ENCODE results near the gene CXCR5. TPM values are rescaled to one million over a fixed set of nuclear protein-coding genes. Genes with fewer than 3 reads are reported as not detected.
A peak's percentile ranks its signal among the peaks of the same experiment; 100 is the strongest.

The CXCR5 gene
- total RNA-seq, 2 donors from 2014 or later = 8.0 to 20.2 TPM

DNA sequence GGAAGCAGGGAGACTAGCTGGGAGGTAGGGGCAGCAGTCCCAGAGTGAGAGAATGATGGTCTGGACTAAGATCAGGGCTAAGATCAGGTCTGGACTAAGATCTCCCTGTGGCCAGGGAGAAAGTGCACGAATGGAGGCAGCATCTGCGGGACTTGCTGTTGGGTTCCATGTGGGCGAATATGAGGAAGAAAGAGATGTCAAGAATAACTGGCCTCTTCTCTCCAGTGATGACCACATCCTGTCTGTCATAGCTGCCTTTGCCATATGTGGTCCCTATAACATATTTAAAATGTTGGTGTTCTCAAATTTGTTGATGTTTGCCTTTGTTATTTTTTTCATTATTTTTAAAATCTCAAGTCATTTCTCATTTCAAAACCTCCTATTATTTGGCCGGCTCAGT, 27.4 kb upstream of the CXCR5 start:
- ATAC-seq (replicated peaks) = no peak

DNA sequence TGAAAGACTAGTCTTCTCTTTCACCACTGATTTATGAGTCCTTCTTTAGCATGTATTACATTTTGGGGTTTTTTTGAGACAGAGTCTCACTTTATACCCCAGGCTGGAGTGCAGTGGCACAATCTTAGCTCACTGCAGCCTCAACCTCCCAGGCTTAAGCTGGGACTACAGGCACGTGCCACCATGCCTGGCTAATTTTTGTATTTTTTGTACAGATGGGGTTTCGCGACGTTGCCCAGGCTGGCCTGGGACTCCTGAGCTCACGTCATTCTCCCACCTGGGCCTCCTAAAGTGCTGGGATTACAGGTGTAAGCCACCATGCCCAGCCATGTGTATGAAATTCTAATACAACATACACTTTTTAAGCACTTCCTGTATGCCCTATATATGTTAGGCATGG, 26.3 kb upstream of the CXCR5 start:
- no peak for ATAC-seq (replicated peaks)

More for the DNA sequence above, 27.4 kb upstream of the CXCR5 start:
- Mint-ChIP-seq H3K36me3 (ENCODE audit: low read depth) (no peaks in the 10 kb centered on the region), H3K27me3 (no peaks in the 10 kb centered on the region), H3K4me1 (no peaks in the 10 kb centered on the region), H3K27ac (peak overlapping the region; percentile 43), H3K4me3 (no peak overlapping the region), H3K9me3 (no peaks in the 10 kb centered on the region)

DNA sequence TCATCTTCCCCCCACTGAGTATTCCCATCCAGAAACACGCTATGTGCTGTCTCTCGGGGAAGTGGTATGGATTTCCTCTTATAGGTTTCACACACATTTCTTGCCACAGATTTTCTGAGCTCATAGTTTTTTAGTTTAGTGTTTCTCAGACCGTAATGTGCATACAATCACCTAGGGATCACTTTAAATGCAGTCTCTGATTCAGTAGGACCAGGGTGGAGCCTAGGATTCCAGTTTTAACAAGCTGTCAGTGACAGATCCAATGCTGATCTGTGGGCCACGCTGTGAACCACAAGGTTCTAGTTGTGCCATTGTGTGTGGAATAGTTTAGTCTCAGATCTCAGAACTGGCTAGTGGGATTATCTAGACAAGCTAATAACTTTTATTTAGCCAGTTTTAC, 23.7 kb upstream of the CXCR5 start:
- H3K4me1 Mint-ChIP-seq = no peaks in the 10 kb centered on the region
- H3K4me3 Mint-ChIP-seq = no peak overlapping the region
- H3K9me3 Mint-ChIP-seq = no peaks in the 10 kb centered on the region
- ATAC-seq (replicated peaks) = no peak
- H3K27me3 Mint-ChIP-seq = no peaks in the 10 kb centered on the region
- H3K27ac Mint-ChIP-seq = no peak overlapping the region
- no peaks in the 10 kb centered on the region for H3K36me3 Mint-ChIP-seq (ENCODE audit: low read depth)

More for the DNA sequence above, 26.3 kb upstream of the CXCR5 start:
- no peaks in the 10 kb centered on the region for H3K27me3 Mint-ChIP-seq
- H3K4me3 Mint-ChIP-seq = no peak overlapping the region
- no peaks in the 10 kb centered on the region for H3K9me3 Mint-ChIP-seq
- H3K27ac Mint-ChIP-seq = no peak overlapping the region
- no peaks in the 10 kb centered on the region for H3K4me1 Mint-ChIP-seq
- H3K36me3 Mint-ChIP-seq (ENCODE audit: low read depth) = no peaks in the 10 kb centered on the region

DNA sequence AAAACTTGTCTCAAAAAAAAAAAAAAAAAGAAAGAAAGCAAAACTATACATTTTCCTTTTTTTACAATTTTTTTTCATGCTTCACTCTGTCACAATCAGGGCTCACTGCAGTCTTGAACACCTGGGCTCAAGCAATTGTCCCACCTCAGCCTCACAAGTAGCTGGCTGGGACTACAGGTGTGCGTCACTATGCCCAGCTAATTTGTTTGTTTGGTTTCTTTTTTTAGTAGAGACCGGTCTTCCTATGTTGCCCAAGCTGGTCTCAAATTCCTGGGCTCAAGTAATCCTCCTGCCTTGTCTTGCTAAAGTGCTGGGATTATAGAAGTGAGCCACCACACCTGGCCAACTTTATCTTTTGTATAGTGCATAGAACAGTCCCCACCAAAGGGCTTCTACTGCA, 15.0 kb upstream of the CXCR5 start:
- Mint-ChIP-seq H3K4me1 (peaks cover 20% of the 10 kb centered on the region), H3K27ac (no peak overlapping the region)

DNA sequence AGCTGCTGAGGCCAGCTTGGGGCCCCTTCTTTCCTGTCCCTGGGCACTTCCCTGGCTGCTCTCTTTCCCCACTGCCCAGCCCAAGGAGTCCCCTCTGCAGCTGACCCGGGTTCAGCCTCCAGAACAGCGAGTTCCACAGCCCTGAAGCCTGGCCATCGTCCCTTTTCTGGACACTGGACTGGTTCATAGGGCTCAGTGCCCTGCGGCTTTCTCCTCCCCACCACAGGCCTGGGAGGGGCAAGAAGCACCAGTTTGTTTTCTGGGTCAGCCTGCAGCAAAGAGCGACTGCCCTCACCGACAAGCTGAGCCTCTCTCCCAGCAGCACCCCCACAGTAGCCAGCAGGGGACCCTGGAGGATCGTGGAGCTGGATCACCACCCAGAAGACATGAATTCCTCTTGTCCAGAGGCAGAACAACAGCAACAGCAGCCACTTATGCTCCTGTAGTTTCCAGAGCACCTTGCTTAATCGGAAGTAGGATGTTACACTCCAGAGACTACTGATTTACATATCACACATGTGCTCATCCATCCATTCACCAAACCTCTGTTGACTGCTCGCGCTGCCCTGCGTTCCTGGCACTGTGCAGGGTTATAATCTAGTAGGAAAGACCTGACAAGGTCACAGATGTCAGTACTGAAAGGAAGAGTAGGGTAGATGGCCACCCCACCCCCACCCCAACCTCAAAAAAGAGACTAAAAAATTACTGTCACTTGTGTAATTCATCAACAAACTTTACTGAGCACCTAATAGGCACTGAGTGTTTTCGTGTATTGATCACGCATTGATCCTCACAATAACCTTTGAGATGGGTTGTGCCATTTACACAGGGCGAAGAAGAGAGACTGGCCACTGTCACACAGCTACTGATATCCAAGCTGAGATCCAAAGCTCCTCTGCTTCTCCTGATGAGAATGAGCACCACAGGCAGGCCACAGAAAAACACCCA, 13.0 kb upstream of the CXCR5 start:
- H3K27ac Mint-ChIP-seq = peak overlapping the region; percentile 87
- H3K4me3 Mint-ChIP-seq = peak overlapping the region; percentile 90
- no peaks in the 10 kb centered on the region for H3K36me3 Mint-ChIP-seq (ENCODE audit: low read depth)
- no peaks in the 10 kb centered on the region for H3K9me3 Mint-ChIP-seq
- ATAC-seq (replicated peaks) = peak; percentile 71
- H3K4me1 Mint-ChIP-seq = peaks cover 36% of the 10 kb centered on the region
- no peaks in the 10 kb centered on the region for H3K27me3 Mint-ChIP-seq

More for the DNA sequence above, 15.0 kb upstream of the CXCR5 start:
- Mint-ChIP-seq H3K9me3 (no peaks in the 10 kb centered on the region), H3K4me3 (no peak overlapping the region), H3K27me3 (no peaks in the 10 kb centered on the region), H3K36me3 (ENCODE audit: low read depth) (no peaks in the 10 kb centered on the region)
- ATAC-seq (replicated peaks) = no peak

DNA sequence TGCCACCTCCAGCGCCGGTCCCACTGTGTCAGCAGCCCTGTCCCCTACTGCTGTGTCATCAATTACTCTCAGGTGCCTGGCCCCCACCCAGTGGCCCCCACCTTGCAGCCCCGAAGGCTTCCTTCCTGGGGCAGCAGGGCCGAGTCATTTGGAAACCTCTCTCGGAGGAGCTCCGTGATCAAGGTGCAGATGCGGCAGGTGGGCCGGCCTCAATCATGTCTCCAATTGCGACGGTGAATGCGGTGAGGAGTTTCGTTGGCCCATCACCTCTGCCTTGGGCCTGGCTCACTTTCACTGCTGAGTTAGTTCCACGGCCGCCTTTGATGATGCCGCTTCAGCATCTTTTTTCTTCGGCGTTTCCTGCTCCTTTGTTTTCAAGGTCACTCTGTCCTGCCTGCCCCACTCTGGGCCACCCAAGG, 11.3 kb upstream of the CXCR5 start:
- Mint-ChIP-seq H3K27me3 (no peaks in the 10 kb centered on the region), H3K36me3 (ENCODE audit: low read depth) (no peaks in the 10 kb centered on the region), H3K27ac (peak overlapping the region; percentile 81), H3K9me3 (no peaks in the 10 kb centered on the region), H3K4me1 (peaks cover 48% of the 10 kb centered on the region), H3K4me3 (peak overlapping the region; percentile 85)
- peak; percentile 47 for ATAC-seq (replicated peaks)

DNA sequence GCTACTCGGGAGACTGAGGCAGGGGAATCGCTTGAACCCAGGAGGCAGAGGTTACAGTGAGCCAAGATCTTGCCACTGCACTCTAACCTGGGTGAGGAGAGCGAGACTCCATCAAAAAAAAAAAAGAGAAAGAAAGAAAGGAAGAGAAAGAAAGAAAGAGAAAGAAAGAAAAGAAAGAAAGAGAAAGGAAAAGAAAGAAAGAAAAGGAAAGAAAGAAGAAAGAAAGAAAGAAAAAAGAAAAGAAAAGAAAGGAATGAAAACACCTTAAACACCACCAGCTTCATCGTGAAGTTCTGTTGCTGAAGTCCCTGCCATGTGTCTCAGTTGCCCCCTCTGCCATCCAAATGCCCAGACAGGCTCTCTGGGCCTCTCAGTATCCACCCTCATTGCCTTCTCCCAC, 9.9 kb upstream of the CXCR5 start:
- no peak for ATAC-seq (replicated peaks)
- Mint-ChIP-seq H3K4me3 (peak overlapping the region; percentile 85), H3K27ac (peak overlapping the region; percentile 67), H3K27me3 (no peaks in the 10 kb centered on the region), H3K9me3 (no peaks in the 10 kb centered on the region), H3K4me1 (peaks cover 48% of the 10 kb centered on the region), H3K36me3 (ENCODE audit: low read depth) (no peaks in the 10 kb centered on the region)

DNA sequence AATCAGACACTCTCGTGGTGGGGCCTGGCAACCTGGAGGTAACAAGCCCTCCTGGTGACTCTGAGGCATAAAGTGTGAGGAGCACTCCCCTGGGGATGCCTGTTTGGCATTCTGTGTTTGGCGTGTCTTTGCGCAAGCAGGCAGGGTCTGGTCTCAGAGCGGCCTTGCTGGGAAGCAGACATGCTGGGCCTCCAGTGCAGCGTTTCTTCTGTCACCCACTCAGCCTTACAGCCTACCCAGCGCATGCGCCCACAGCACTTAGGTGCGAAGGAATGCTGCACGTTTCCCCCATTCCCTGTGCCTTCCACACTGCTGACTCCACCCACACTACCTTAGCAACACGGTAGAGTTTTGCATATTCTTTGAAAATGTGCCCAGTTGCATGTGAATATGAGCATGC, 7.4 kb upstream of the CXCR5 start:
- Mint-ChIP-seq H3K4me3 (peak overlapping the region; percentile 85), H3K4me1 (peaks cover 48% of the 10 kb centered on the region), H3K27ac (peak overlapping the region; percentile 91), H3K36me3 (ENCODE audit: low read depth) (no peaks in the 10 kb centered on the region), H3K27me3 (no peaks in the 10 kb centered on the region), H3K9me3 (no peaks in the 10 kb centered on the region)
- peak; percentile 1 for ATAC-seq (replicated peaks)

DNA sequence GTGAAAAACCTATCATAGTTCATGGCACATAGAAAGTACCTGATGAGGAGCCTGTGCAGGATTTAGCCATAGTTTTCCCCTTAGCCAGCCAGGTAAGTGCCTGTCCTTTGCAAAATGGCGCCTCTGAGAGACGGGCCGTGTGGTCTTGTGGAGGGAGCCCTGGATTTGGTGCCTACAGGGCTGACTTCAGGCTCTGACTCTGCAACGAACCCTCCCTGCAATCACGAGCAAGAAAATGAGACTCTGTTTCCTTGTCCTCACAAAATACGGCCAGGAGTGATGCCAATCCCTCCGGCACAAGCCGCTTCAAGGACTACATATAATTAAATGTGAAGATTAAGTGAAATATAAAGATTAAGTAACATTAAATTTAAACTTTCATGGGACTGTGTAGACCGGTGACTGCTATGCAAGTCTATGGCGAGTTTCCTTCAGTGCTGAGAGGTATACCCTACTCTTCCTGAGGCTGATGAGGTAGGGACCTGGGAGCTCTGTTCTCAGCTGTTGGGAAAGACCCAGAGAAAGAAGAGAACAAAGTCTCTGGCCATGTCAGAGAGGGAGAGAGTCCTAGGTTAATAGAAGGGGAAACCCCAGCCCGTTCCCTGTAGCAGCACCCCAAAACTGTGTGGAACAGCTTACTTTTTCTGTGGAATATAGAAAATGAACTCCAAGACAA, 6.1 kb upstream of the CXCR5 start:
- Mint-ChIP-seq H3K27ac (peak overlapping the region; percentile 91), H3K4me3 (peak overlapping the region; percentile 85)

DNA sequence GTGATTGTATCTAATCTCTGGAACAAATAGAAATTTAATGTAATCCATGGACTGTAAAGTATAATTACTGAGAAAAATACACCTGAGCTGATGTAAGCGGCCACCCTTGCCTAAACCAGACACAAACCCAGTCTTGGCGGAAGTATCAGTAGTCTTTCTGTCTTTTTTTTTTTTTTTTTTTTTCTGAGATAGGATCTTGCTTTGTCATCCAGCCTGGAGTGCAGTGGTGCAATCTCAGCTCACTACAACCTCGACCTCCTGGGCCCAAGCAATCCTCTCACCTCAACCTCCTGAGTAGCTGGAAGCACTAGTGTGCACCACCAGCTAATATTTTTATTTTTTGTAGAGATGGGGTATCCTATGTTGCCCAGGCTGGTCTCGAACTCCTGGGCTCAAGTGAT, 5.5 kb upstream of the CXCR5 start:
- Mint-ChIP-seq H3K4me1 (peaks cover 52% of the 10 kb centered on the region), H3K27ac (peak overlapping the region; percentile 91), H3K27me3 (no peaks in the 10 kb centered on the region), H3K36me3 (ENCODE audit: low read depth) (peaks cover 7% of the 10 kb centered on the region), H3K9me3 (no peaks in the 10 kb centered on the region), H3K4me3 (peak overlapping the region; percentile 85)
- peak; percentile 14 for ATAC-seq (replicated peaks)

More for the DNA sequence above, 6.1 kb upstream of the CXCR5 start:
- Mint-ChIP-seq H3K27me3 (no peaks in the 10 kb centered on the region), H3K36me3 (ENCODE audit: low read depth) (peaks cover 4% of the 10 kb centered on the region), H3K9me3 (no peaks in the 10 kb centered on the region), H3K4me1 (peaks cover 54% of the 10 kb centered on the region)
- no peak for ATAC-seq (replicated peaks)

DNA sequence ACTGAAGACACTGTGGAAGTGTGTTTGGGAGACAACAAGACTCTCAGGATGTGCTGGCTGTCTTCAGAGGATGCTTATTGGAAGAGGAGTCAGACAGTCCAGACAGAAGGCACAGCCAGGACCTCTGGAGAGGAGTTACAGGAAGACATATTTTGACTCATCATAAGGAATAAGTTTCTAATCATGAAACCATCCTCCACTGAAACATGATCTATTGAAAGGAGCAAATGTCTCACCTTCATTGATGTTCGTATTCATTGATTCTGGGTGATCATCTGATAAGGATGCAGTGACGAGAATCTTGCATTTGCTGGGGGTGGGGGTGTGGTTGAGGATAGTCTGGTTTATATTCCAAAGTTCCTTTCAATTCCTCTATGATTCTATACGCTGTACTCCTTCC, 2.5 kb upstream of the CXCR5 start:
- peaks cover 38% of the 10 kb centered on the region for H3K36me3 Mint-ChIP-seq (ENCODE audit: low read depth)
- peak overlapping the region; percentile 92 for H3K27ac Mint-ChIP-seq
- ATAC-seq (replicated peaks) = peak; percentile 29
- no peaks in the 10 kb centered on the region for H3K9me3 Mint-ChIP-seq
- peaks cover 43% of the 10 kb centered on the region for H3K4me1 Mint-ChIP-seq
- no peaks in the 10 kb centered on the region for H3K27me3 Mint-ChIP-seq
- peak overlapping the region; percentile 86 for H3K4me3 Mint-ChIP-seq

DNA sequence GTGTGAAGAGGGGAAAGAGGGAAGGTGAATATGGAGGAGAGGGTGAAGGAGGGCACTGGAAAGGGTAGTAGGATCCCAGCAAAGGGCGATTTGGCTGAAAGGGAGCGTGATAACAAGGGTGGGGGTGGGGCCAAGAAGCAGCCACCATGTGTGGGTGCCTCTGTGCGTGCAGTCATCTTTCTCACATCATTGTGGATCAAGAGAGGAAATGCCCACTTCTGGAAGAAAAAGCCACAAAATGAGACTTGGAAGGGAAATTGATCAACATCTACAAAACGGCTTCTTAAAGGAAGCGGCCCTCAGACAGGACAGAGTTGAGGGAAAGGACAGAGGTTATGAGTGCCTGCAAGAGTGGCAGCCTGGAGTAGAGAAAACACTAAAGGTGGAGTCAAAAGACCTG, 1.2 kb upstream of the CXCR5 start:
- Mint-ChIP-seq H3K27ac (peak overlapping the region; percentile 92), H3K4me3 (peak overlapping the region; percentile 86)
- ATAC-seq (replicated peaks) = peak; percentile 15

DNA sequence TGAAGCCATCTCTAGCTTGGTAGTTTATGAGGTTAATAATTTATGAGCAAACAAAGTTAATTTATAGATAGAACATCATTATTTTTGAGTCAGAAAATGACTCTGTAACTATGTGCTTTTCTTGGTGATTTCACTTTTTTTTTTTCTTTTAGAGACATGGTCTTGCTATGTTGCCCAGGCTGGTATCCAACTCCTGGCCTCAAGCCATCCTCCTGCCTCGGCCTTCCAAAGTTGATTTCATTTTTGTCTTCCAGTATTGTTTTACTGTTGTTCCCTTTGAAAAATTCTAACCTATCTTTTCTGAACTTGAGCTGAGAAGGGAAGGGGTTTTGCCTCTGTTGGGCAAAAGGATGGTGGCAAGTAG, 706 bp upstream of the CXCR5 start:
- ATAC-seq (replicated peaks) = no peak
- H3K27me3 Mint-ChIP-seq = no peaks in the 10 kb centered on the region
- peaks cover 55% of the 10 kb centered on the region for H3K36me3 Mint-ChIP-seq (ENCODE audit: low read depth)
- peaks cover 43% of the 10 kb centered on the region for H3K4me1 Mint-ChIP-seq
- H3K9me3 Mint-ChIP-seq = no peaks in the 10 kb centered on the region
- H3K27ac Mint-ChIP-seq = peak overlapping the region; percentile 92
- peak overlapping the region; percentile 86 for H3K4me3 Mint-ChIP-seq

More for the DNA sequence above, 1.2 kb upstream of the CXCR5 start:
- Mint-ChIP-seq H3K4me1 (peaks cover 43% of the 10 kb centered on the region), H3K9me3 (no peaks in the 10 kb centered on the region), H3K27me3 (no peaks in the 10 kb centered on the region), H3K36me3 (ENCODE audit: low read depth) (peaks cover 50% of the 10 kb centered on the region)

DNA sequence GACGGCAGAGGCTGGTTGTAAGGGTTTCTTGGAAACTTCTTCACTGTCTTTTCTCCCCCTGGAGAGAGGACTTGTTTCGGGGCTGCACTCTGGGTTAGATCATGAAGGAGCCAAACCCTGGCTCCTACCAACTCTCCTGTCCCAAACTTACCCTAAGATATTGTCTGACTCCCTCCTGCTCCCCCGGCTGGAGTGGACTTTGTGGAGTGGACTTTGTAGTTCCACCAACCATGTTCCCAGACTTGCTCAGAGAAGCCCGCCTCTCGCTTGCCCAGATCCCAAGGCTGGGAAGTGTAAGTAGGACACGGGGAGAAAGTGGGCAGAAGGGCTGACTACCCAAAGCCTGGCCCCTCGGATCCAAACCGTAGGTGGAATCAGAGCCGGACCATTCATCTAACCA, 1.2 kb downstream of the CXCR5 start:
- Mint-ChIP-seq H3K27ac (peak overlapping the region; percentile 92), H3K4me1 (peaks cover 50% of the 10 kb centered on the region), H3K27me3 (no peaks in the 10 kb centered on the region), H3K4me3 (peak overlapping the region; percentile 86), H3K36me3 (ENCODE audit: low read depth) (peaks cover 72% of the 10 kb centered on the region), H3K9me3 (no peaks in the 10 kb centered on the region)
- ATAC-seq (replicated peaks) = no peak

DNA sequence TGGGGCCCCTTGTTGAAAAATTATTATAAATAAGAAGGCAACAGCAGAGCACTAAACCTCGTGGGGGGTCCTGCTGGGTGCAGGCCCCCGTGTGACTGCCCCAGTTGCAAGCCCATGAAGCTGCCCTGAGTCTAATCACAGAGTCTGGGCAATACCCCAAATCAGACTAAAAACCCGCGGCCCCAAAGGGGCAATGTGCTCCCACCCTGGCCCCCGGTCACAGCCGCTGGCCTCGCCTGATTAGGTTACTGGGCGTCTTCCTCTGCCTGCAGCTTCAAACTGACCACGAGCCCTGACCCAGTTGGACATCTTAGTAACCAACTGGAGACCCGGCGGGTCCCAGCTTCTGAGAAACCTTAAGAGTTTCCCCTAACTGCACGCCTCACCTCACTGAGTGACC, 1.6 kb downstream of the CXCR5 start:
- H3K9me3 Mint-ChIP-seq = no peaks in the 10 kb centered on the region
- ATAC-seq (replicated peaks) = no peak
- peaks cover 77% of the 10 kb centered on the region for H3K36me3 Mint-ChIP-seq (ENCODE audit: low read depth)
- no peaks in the 10 kb centered on the region for H3K27me3 Mint-ChIP-seq
- peaks cover 52% of the 10 kb centered on the region for H3K4me1 Mint-ChIP-seq
- peak overlapping the region; percentile 92 for H3K27ac Mint-ChIP-seq
- peak overlapping the region; percentile 86 for H3K4me3 Mint-ChIP-seq
